ENCODE data around the gene CST9L. TPM values are rescaled to one million over a fixed set of nuclear protein-coding genes. Genes with fewer than 3 reads are reported as not detected.

The CST9L gene
- total RNA-seq, 1 donor from 2014 or later, result not detected

Other genes starting within 250 kb of the CST9L start
- gene NXT1, start 217.7 kb downstream of the CST9L start, total RNA-seq, result 16.2 TPM
- gene GZF1, start 206.3 kb downstream of the CST9L start, total RNA-seq, result 17.3 TPM
- 18.9 TPM for gene NAPB, start 147.0 kb downstream of the CST9L start, total RNA-seq
- gene CSTL1, start 128.8 kb downstream of the CST9L start, total RNA-seq, result not detected
- not detected for gene CST11, start 115.6 kb downstream of the CST9L start, total RNA-seq
- not detected for gene CST8, start 77.4 kb downstream of the CST9L start, total RNA-seq
- gene CST9, start 37.4 kb upstream of the CST9L start, total RNA-seq, result not detected
- gene CST3, start 69.5 kb upstream of the CST9L start, total RNA-seq, result 69.7 TPM
- gene CST4, start 120.6 kb upstream of the CST9L start, total RNA-seq, result not detected
- not detected for gene CST1, start 182.5 kb upstream of the CST9L start, total RNA-seq